Measurements from ENCODE around the gene CNTNAP5. TPM values are rescaled to one million over a fixed set of nuclear protein-coding genes. Genes with fewer than 3 reads are reported as not detected.
A peak's percentile ranks its signal among the peaks of the same experiment; 100 is the strongest.

CNTNAP5 gene
- polyA plus RNA-seq = under 1 TPM in 2 of 4 donors, not detected in 2; 0.03 to 0.12 TPM
- long read RNA-seq, donor 1 = 0 reads
- long read RNA-seq, donor 2 = 0 reads
- long read RNA-seq, donor 3 = 0 reads
- long read RNA-seq, donor 4 = 0 reads
- long read RNA-seq, donor 5 = 0 reads
- long read RNA-seq, donor 6 = 0 reads
- long read RNA-seq, donor 7 = 0 reads
- long read RNA-seq, donor 8 = 0 reads
- long read RNA-seq, donor 9 = 0 reads
- long read RNA-seq, donor 10 = 0 reads

DNA sequence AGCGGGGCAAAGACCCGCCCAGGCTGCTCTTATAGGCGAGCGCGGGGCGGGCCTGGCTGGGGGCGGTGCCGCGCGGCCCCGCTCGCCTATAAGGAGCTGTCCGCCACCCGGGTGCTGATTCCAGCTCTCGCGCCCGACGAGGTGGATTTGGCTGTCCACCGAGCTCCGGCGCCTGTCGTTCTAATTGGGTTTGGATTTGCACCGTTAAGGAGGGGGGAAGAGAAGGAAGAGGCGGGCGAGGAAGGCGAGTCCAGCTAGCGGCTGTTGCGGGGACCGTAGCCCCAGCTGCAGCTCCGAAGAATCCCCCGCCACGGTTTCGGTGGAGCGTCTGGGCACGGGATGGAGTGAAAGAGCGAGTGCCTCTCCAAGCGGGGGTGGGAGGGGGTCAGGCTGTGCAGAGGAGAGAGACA, at the start of gene CNTNAP5:
CNTNAP5 (plus strand) TSS at position 117 of the 410 bp plus-strand sequence. CDS start 364 bp downstream, outside the sequence.
- Histone ChIP-seq H3K27ac (ENCODE audit: low read depth in 1 of 3, low read length in 2 of 3) (no peak within 1 kb of the TSS), H3K4me3 (ENCODE audit: low read depth in 1 of 3, low read length in 3 of 3) (peak within 1 kb of the TSS in 1 of 3 donors; percentile 28), H3K27me3 (ENCODE audit: control insufficient read depth in 3 of 3, insufficient read depth in 3 of 3, low read length in 3 of 3) (peaks cover 0 to 32% (median 3%) of the 10 kb centered on the region in 3 donors), H3K9me3 (ENCODE audit: control insufficient read depth in 2 of 2, insufficient read depth in 1 of 2, low read depth in 1 of 2, low read length in 1 of 2) (no peaks in the 10 kb centered on the region), H3K36me3 (ENCODE audit: control insufficient read depth in 3 of 3, insufficient read depth in 2 of 3, low read depth in 1 of 3, low read length in 3 of 3) (no peaks in the 10 kb centered on the region), H3K4me1 (ENCODE audit: control insufficient read depth in 3 of 3, insufficient read depth in 2 of 3, low read depth in 1 of 3, low read length in 2 of 3) (no peaks in the 10 kb centered on the region)
- no peak for FAIRE-seq
- peak; percentile 29 to 77 for DNase-seq
- WGBS, 3 donors = 3 to 11% (median 11%) methylated on average over 36 to 37 of the region's 37 CpGs

DNA sequence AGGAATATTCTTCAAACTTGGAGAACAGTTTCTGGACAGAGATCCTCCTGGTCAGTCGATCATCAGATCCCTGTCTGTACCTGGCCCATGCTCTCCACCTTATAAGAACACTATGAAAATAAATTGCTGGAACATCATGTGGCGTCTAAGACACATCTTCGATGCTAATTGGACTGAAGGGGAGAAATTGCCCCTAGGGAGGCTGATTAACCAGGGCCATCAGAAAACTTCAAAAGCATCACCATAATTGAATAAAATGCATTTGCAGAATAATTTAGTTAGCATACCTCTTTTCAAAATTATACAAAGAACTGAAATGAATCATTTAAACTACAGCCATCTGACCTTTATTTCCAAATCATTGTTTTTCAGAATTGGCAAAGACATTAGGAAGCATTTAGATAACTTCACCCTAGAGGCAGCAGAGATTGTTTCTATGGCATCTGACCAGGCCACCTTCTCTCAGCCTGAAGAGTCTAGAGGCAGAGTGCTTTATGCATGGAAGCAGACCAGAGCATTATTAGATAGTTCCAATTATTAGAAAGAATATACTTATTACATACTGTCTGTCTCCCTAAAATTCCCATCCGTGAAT, 48.9 kb upstream of the CNTNAP5 start:
- H3K4me1 ChIP-seq (ENCODE audit: control insufficient read depth in 3 of 3, insufficient read depth in 2 of 3, low read depth in 1 of 3, low read length in 2 of 3) = no peaks in the 10 kb centered on the region
- 86 to 89% (median 86%) methylated on average over 4 of the region's 4 CpGs for WGBS, 3 donors

DNA sequence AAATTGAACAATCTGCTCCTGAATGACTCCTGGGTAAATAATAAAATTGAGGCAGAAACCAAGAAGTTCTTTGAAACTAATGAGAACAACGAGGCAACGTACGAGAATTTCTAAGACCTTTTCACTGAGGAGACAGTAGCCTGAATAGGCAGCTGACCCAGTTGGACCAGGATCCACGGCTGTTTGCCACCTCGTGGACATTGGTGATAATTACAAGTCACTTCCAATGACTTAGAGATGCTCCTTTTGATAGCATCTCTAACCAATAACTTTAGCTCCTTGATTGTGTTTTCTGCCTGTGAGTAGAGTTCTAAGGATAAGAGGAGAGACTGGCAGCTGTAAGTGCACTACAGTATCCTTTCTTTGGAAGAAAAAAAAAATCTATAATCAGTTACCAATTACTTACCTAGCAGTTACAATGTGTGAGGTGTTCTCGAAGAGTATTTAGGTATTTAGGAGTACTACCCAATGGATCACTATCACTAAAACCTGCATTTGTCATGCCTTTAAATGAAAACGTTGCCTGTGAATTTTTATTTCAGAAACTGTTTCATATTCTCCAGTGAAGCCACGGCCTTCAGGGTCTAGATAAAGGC, 31.3 kb upstream of the CNTNAP5 start:
- peak; percentile 26 to 36 for DNase-seq
- no peak overlapping the region for H3K27ac ChIP-seq (ENCODE audit: low read depth in 1 of 3, low read length in 2 of 3)
- no peaks in the 10 kb centered on the region for H3K27me3 ChIP-seq (ENCODE audit: control insufficient read depth in 3 of 3, insufficient read depth in 3 of 3, low read length in 3 of 3)

More for the DNA sequence above, 48.9 kb upstream of the CNTNAP5 start:
- H3K9me3 ChIP-seq (ENCODE audit: control insufficient read depth in 2 of 2, insufficient read depth in 1 of 2, low read depth in 1 of 2, low read length in 1 of 2) = peaks cover 0 to 2% of the 10 kb centered on the region in 2 donors
- no peak overlapping the region for H3K27ac ChIP-seq (ENCODE audit: low read depth in 1 of 3, low read length in 2 of 3)
- no peak overlapping the region for H3K4me3 ChIP-seq (ENCODE audit: low read depth in 1 of 3, low read length in 3 of 3)
- no peak for FAIRE-seq
- DNase-seq = no peak
- no peaks in the 10 kb centered on the region for H3K36me3 ChIP-seq (ENCODE audit: control insufficient read depth in 3 of 3, insufficient read depth in 2 of 3, low read depth in 1 of 3, low read length in 3 of 3)
- H3K27me3 ChIP-seq (ENCODE audit: control insufficient read depth in 3 of 3, insufficient read depth in 3 of 3, low read length in 3 of 3) = no peaks in the 10 kb centered on the region

DNA sequence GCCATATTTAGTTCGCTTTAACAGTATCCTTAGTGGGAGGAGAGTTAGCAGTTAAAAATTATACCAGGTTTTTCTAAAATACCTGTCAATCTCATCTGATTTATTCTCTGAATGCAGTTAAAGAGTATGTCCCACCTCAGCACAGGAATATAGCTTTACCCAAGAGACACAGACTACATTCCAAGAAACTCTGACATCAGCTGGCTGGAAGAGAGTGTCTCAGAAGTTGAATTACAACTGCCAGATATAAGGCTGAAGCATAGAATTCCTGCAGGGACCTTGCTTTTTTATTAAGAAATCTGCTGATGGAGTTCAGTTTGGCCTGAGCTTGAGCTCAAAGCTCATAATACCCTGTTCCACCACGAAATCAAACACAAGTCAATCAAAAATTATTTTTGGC, 25.4 kb upstream of the CNTNAP5 start:
- Histone ChIP-seq H3K4me3 (ENCODE audit: low read depth in 1 of 3, low read length in 3 of 3) (no peak overlapping the region), H3K9me3 (ENCODE audit: control insufficient read depth in 2 of 2, insufficient read depth in 1 of 2, low read depth in 1 of 2, low read length in 1 of 2) (no peaks in the 10 kb centered on the region), H3K27me3 (ENCODE audit: control insufficient read depth in 3 of 3, insufficient read depth in 3 of 3, low read length in 3 of 3) (no peaks in the 10 kb centered on the region), H3K4me1 (ENCODE audit: control insufficient read depth in 3 of 3, insufficient read depth in 2 of 3, low read depth in 1 of 3, low read length in 2 of 3) (no peaks in the 10 kb centered on the region), H3K36me3 (ENCODE audit: control insufficient read depth in 3 of 3, insufficient read depth in 2 of 3, low read depth in 1 of 3, low read length in 3 of 3) (no peaks in the 10 kb centered on the region), H3K27ac (ENCODE audit: low read depth in 1 of 3, low read length in 2 of 3) (no peak overlapping the region)
- WGBS, 3 donors = 27 to 65% (median 38%) methylated on average over 2 of the region's 2 CpGs
- FAIRE-seq (no peak), DNase-seq (no peak)

More for the DNA sequence above, 31.3 kb upstream of the CNTNAP5 start:
- Histone ChIP-seq H3K9me3 (ENCODE audit: control insufficient read depth in 2 of 2, insufficient read depth in 1 of 2, low read depth in 1 of 2, low read length in 1 of 2) (no peaks in the 10 kb centered on the region), H3K36me3 (ENCODE audit: control insufficient read depth in 3 of 3, insufficient read depth in 2 of 3, low read depth in 1 of 3, low read length in 3 of 3) (no peaks in the 10 kb centered on the region), H3K4me3 (ENCODE audit: low read depth in 1 of 3, low read length in 3 of 3) (no peak overlapping the region), H3K4me1 (ENCODE audit: control insufficient read depth in 3 of 3, insufficient read depth in 2 of 3, low read depth in 1 of 3, low read length in 2 of 3) (no peaks in the 10 kb centered on the region)
- no peak for FAIRE-seq
- 20 to 32% (median 22%) methylated on average over 8 of the region's 8 CpGs for WGBS, 3 donors

DNA sequence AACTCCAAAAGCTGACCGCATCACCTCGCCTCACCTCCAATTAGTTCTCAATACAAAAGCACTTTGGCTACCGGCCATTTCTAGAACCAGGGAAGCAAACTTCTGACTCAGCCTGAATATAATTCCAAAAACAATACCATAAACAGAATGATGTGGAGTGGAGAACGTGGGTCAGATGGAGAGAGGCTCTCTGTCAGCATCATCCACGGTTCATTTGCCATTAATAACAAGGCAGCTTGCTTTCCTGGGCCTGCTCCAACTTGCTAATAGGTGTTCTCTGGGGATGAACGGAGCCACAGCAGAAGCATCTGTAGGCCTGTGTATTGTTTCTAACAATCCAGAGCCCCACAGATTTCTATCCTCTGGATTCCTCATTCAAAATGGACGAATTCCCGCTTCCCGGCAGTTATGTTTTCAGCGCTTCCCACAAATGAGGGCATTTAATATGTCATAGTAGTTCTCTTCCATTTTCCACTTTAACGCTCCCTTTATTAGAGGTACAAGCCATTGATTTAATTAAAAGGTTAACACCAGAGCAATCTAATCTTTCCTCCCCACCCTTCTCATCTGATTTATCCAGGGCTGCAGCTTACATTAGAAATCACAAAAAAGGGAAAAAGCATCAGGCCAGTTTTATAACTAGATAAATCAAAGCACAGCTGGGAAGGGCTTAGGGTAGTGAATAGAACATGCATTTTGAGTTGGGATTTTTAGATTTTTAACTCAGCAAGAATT, 23.2 kb upstream of the CNTNAP5 start:
- no peaks in the 10 kb centered on the region for H3K27me3 ChIP-seq (ENCODE audit: control insufficient read depth in 3 of 3, insufficient read depth in 3 of 3, low read length in 3 of 3)
- no peak for DNase-seq
- H3K4me1 ChIP-seq (ENCODE audit: control insufficient read depth in 3 of 3, insufficient read depth in 2 of 3, low read depth in 1 of 3, low read length in 2 of 3) = no peaks in the 10 kb centered on the region
- H3K9me3 ChIP-seq (ENCODE audit: control insufficient read depth in 2 of 2, insufficient read depth in 1 of 2, low read depth in 1 of 2, low read length in 1 of 2) = no peaks in the 10 kb centered on the region
- no peak overlapping the region for H3K4me3 ChIP-seq (ENCODE audit: low read depth in 1 of 3, low read length in 3 of 3)
- FAIRE-seq = no peak
- H3K36me3 ChIP-seq (ENCODE audit: control insufficient read depth in 3 of 3, insufficient read depth in 2 of 3, low read depth in 1 of 3, low read length in 3 of 3) = no peaks in the 10 kb centered on the region
- no peak overlapping the region for H3K27ac ChIP-seq (ENCODE audit: low read depth in 1 of 3, low read length in 2 of 3)
- 78 to 85% (median 78%) methylated on average over 11 of the region's 11 CpGs for WGBS, 3 donors

DNA sequence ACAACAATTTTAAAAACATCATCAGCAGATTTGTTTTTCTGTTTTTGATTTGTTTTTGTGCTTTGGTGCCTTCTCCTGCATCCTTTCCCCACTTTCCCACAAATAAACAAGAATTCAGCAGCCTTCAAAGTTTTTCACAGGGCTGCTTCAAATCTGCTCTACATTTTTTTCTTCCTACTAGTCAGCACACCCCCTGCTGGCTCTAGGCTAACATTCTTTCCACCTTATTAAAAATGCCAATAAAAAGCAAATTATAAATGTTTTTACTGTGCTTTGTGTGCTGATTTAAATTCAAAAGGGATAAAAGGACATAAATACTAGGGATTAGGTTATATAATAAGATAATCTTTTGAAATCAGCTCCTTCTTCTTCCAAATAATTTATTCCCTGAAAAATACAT, 6.2 kb upstream of the CNTNAP5 start:
- Histone ChIP-seq H3K27me3 (ENCODE audit: control insufficient read depth in 3 of 3, insufficient read depth in 3 of 3, low read length in 3 of 3) (peaks cover 0 to 4% (median 0%) of the 10 kb centered on the region in 3 donors), H3K9me3 (ENCODE audit: control insufficient read depth in 2 of 2, insufficient read depth in 1 of 2, low read depth in 1 of 2, low read length in 1 of 2) (no peaks in the 10 kb centered on the region), H3K4me1 (ENCODE audit: control insufficient read depth in 3 of 3, insufficient read depth in 2 of 3, low read depth in 1 of 3, low read length in 2 of 3) (no peaks in the 10 kb centered on the region), H3K4me3 (ENCODE audit: low read depth in 1 of 3, low read length in 3 of 3) (no peak overlapping the region), H3K27ac (ENCODE audit: low read depth in 1 of 3, low read length in 2 of 3) (no peak overlapping the region), H3K36me3 (ENCODE audit: control insufficient read depth in 3 of 3, insufficient read depth in 2 of 3, low read depth in 1 of 3, low read length in 3 of 3) (no peaks in the 10 kb centered on the region)
- DNase-seq = no peak
- FAIRE-seq = no peak

DNA sequence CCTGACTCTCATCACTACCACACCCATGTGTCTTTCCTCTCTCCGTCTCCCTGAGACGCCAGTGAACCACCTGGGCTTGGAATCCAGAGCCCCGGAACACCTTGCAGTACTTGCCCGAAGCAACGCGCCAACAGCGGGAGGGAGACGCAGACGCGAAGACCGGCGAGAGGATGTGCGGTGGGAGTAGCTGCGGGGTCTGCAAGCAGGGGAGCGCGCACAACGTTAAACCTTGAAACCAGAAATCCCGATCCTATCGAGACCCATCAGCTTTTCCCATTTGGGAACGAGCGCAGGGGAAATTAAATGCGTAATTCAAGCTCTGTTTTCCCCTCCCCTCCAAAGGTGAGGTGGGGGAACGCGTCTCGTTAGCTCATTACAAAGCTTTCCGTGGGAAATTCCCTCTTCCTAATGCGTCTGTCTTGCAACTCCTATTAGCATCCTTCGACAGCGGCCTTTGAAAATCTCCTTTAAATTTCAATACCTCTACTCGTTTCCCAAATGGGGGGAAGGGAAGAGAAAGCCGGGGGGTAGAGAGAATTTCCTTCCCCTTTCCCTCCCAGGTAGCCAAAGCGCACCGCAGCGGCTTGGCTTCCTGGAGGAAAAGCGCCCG, 421 bp upstream of the CNTNAP5 start:
- no peaks in the 10 kb centered on the region for H3K9me3 ChIP-seq (ENCODE audit: control insufficient read depth in 2 of 2, insufficient read depth in 1 of 2, low read depth in 1 of 2, low read length in 1 of 2)
- 4 to 13% (median 12%) methylated on average over 36 of the region's 36 CpGs for WGBS, 3 donors
- peak in 1 of 2 donors; percentile 2 for DNase-seq
- peak overlapping the region in 1 of 3 donors; percentile 28 for H3K4me3 ChIP-seq (ENCODE audit: low read depth in 1 of 3, low read length in 3 of 3)
- no peaks in the 10 kb centered on the region for H3K36me3 ChIP-seq (ENCODE audit: control insufficient read depth in 3 of 3, insufficient read depth in 2 of 3, low read depth in 1 of 3, low read length in 3 of 3)
- peaks cover 0 to 32% (median 3%) of the 10 kb centered on the region in 3 donors for H3K27me3 ChIP-seq (ENCODE audit: control insufficient read depth in 3 of 3, insufficient read depth in 3 of 3, low read length in 3 of 3)
- FAIRE-seq = no peak
- no peaks in the 10 kb centered on the region for H3K4me1 ChIP-seq (ENCODE audit: control insufficient read depth in 3 of 3, insufficient read depth in 2 of 3, low read depth in 1 of 3, low read length in 2 of 3)
- no peak overlapping the region for H3K27ac ChIP-seq (ENCODE audit: low read depth in 1 of 3, low read length in 2 of 3)

DNA sequence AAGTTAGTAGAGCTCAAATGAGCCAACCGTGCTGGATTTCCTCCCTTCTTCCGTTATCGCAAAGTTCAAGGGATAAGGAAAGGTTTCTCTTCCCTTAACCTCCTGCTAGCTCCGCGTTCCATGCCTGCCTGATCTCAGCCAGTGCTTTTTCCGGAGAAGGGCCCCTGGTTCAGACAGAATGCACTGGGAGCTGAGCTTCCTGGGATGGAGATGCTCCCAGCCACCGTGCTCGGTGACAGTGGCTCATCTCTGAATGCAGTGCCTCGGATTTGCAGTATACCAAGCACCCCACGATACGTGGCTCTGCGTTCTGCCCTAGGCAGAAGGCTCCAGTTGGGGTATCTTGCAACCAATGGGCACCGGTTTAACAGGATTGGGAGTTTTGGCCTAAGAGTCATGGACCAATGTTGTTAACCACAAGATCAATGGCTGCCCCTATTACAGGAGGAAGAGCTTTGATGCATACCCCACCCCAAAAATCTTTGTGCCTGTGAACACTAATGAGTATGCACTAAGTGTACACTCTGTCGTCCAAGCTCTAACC, 876 bp downstream of the CNTNAP5 start:
- no peak for DNase-seq

More for the DNA sequence above, 876 bp downstream of the CNTNAP5 start:
- H3K9me3 ChIP-seq (ENCODE audit: control insufficient read depth in 2 of 2, insufficient read depth in 1 of 2, low read depth in 1 of 2, low read length in 1 of 2) = no peaks in the 10 kb centered on the region
- peaks cover 0 to 32% (median 3%) of the 10 kb centered on the region in 3 donors for H3K27me3 ChIP-seq (ENCODE audit: control insufficient read depth in 3 of 3, insufficient read depth in 3 of 3, low read length in 3 of 3)
- WGBS, 3 donors = 55 to 56% (median 55%) methylated on average over 14 of the region's 14 CpGs
- H3K36me3 ChIP-seq (ENCODE audit: control insufficient read depth in 3 of 3, insufficient read depth in 2 of 3, low read depth in 1 of 3, low read length in 3 of 3) = no peaks in the 10 kb centered on the region
- H3K27ac ChIP-seq (ENCODE audit: low read depth in 1 of 3, low read length in 2 of 3) = no peak overlapping the region
- peak overlapping the region in 1 of 3 donors; percentile 21 for H3K4me3 ChIP-seq (ENCODE audit: low read depth in 1 of 3, low read length in 3 of 3)
- no peaks in the 10 kb centered on the region for H3K4me1 ChIP-seq (ENCODE audit: control insufficient read depth in 3 of 3, insufficient read depth in 2 of 3, low read depth in 1 of 3, low read length in 2 of 3)
- no peak for FAIRE-seq
